HL-60/S4 (cell line): ENCODE results near the gene ODC1.

Source experiments
- in situ Hi-C: fragments of 300-500 bp; cut with MboI; formaldehyde crosslinking; loops from 2 replicates; pipeline ENCODE4 v1.14.3; 2022; ENCODE audit warnings: low sequenced_read_pairs

The ODC1 gene

DNA sequence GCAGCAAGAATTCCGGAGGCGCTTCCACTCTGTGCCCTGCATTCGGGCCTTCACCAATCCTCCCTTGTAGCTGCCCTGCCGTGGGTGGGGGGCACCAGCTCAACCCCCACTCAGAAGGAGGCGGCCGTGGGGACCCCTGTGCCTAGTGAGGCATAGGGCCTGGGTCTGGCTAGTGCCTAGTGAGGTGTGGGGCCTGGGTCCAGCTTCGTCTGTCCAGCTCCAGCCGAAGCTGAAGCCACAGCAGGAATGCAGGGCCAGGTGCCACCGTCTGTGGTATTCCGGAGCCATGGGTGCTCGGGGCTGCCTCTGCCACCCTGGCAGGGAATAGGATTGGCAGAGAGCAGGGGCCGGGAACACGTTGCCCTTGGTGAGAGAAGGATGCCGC lies 12.3 kb downstream of the ODC1 start:
- in situ Hi-C loops, result loop anchor here (25.0 kb wide), 1 partner anchor 649 kb away; no protein-coding TSS in a partner anchor

DNA sequence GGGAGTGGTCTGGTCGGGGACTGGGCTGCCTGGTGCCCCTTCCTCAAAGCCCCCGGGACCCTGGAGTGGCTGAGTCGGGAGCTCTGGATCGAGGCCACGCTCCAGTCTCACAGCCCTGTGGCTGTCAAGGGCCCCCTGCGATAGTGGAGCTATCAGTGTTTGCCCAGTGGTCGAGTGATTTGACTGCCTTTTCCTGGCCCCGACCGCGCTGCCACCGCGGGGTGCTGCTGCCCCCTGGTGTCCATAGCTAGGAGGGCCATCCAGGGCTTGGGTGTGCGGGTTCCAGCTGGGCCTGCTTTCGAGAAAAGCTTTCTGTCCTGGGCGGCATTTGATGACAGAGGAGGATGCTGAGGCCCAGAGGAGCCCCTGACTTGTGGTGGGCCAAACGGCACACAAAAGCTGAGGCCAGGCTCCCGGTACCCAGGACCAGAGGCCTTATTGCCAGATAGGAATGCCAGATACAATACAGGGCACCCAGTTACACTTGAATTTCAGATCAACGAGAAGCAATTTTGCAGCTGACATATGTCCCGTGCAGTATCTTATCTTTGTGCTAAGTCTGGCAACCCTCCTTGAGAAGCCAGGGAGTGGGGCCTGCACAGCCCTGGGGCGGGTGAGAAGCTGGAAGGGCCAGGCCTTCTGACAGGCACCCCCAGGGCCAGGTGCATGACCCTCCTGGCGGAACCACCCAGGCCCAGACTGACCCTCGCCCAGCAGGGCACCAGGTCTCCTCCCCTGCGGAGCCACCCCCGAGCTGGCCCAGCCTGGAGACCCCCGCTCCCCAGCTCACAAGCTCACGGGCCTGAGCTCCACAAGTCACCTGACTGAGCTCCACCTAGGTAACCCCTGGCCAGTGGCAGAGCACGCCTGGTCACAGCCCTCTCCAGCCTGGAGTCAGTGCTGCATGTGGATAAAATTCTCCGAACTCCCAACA lies 13.0 kb downstream of the ODC1 start:
- in situ Hi-C loops, result loop anchor here (25.0 kb wide), 1 partner anchor 648 kb away; no protein-coding TSS in a partner anchor

DNA sequence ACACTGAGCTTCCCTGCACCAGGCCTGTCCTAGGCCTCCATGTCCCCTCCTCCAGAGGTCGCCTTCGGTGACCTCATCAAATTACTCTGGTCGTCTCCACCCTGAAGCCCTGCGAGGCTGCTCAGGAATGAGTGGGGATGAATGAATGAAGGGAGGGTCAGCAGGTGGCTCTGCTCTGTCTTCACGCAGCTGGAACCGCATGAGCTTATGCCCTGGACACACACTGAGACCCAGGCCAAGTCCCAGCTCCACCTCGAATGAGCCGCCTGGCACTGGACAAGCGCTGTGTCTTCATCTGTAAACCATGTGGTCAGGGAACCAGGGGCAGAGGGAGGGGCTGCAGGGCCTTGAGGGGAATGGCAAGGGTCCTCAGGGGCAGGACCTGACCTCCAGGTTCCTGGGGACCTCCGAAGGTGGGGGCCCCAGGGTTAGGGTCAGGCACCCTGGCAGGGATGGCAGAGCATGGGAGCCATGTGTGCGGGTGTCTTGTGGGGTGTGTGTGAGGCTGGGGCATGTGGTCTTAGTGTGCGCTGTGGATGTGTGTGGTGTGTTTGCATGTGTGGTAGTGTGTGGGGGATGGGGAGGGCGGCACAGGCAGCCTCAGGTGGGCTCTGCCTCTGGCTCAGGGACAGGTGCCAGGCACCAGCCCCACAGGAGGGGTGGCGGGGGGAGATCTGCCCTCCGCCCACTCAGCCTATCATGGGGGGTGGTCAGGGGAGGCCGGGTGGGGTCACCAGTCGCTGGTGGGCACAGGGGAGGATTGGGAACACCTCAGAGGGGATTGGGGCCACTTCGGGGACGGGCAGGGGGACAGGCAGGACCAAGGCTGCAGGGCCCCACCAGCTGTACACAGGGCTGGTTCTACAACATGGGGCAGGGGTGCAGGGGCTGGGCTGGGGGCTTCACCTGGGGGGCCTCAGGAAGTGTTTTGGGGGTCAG lies 13.9 kb downstream of the ODC1 start:
- in situ Hi-C loops, result loop anchor here (25.0 kb wide), 1 partner anchor 647 kb away; no protein-coding TSS in a partner anchor

DNA sequence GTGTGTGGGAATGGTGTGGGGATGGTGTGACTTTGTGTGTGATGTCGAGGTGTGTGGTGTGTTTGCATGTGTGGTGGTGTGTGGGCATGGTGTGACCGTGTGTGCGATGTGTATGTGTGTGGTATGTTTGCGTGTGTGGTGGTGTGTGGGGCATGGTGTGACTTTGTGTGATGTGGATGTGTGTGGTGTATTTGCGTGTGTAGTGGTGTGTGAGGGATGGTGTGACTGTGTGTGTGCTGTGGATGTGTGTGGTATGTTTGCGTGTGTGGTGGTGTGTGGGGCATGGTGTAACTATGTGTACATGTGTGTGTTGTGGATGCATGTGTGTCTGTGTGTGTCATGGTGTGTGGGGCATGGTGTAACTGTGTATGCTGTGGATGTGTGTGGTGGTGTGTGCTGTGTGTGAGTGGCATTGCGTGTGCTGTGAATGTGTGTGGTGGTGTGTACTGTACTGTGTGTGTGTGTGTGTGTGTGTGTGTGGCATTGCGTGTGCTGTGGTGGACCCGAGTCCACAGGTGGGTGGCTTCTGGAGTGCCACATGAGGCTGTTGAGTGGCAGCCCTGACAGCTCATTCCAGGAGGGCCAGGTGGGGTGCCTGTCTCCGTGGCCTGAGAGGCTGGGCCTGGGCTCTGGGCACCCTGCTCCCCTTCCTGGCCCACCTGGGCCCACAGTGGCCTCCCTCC lies 14.7 kb downstream of the ODC1 start:
- in situ Hi-C loops, result loop anchor here (25.0 kb wide), 1 partner anchor 646 kb away; no protein-coding TSS in a partner anchor

DNA sequence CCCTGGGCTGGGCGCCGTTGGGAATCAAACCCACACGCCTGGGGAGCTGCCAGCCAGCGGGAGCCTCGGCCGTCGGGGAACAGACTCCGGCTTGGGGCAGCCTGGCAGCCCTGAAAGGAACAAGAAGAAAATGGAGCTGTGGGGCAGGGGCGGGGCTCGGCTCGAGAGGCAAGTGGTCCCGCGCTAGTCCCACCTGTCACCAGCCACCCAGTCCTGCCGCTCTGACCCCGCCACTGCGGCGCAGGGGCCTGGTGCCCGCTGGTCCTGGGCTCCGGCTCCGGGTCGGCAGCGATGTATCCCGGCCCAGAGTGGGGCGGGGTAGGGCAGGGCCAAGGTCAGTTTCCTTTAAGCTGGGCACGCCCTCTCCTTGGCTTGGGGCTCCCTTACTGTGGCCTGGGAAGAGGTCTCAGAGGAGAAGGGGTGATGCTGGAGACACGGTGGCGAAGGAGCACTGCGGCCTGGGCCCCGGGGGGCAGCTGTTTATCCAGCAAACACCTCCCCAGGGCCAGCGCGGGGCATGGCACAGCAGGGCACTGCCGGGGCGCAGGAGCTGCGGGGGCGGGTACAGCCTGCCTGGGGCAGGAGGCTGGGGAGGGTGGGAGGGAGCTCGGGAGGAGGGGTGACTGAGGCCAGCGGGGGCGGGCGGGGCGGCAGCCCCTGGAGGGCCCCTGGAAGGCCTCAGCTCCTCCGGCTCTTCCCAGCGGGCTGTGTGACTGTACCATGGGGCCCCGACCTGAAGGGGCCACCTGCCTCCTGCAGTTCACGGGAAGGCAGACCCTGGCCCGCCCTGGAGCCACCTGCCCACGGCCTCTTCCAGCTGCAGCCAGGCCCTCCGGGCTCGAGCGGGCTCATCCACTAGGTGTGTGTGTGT lies 15.6 kb downstream of the ODC1 start:
- in situ Hi-C loops, result loop anchor here (25.0 kb wide), 1 partner anchor 645 kb away; no protein-coding TSS in a partner anchor

DNA sequence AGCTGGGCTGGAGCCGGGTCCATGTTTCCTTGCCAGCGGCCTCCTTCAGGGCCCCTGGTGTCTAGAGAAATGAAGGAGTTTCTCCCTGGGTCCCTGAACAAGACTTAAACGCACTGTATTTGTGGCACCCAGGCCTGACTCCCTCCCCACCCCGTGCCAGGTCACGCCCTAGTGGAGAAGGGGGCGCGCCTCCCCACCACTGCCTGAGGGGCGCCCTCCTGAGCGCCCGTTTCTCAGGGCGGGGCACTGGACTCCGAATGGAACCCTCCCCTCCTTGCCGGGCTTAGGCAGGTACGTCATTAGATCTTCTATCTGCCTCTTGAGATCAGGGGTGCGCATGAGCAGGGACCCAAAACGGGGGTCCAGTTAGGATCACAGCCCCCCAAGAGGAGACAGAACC lies 16.3 kb downstream of the ODC1 start:
- in situ Hi-C loops, result loop anchor here (25.0 kb wide), 1 partner anchor 644 kb away; no protein-coding TSS in a partner anchor

DNA sequence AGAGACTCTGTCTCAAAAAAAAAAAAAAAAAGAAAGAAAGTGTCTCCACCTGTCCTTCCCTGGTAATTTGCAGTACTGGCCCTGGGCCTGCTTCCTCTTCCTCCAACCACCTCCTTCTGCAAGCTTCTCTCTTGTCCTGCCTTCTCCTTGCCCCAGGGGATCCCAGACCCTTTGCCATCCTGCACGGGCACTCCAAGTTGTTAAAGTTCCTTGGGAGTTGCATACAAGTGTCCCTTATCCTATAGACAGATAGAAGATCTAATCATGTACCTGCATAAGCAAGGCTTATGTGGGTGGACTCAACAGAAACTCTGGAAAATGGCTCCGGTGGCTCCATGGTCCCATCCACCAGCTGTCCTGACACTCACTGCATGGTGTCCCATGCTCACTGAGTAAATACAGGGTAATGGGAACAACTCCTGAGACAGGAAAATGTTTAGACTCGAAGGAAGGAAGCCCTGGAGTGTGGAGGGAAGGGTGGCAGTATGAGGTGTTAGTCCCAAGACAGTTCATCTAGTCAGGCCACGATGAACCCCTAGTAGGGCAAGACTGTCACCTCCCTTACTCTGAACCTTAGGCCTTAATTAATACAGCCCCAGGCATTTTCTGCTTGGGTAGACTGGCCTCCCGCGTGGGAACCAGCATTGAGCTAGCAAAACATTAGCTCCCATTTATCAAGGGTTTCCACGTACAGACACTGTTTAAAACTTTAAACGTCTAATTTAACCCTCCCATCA lies 17.1 kb downstream of the ODC1 start:
- in situ Hi-C loops, result loop anchor here (25.0 kb wide), 1 partner anchor 644 kb away; no protein-coding TSS in a partner anchor

DNA sequence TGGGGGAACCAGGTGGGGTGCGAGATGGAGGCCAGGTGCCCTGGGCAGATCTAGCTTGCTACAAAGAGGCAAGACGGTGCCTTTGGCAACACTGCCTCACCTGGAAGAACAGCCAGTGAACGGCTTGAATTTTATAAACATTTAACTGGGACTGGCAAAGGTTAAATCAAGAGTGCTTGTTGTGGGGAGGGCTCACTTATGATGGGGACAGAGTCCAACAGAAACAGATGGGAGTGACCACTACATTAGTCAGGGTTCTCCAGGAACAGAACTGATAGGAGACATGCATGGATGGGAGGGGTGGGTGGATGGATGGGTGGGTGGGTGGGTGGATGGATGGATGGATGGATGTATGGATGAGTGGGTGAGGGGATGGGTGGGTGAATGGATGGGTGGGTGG lies 19.2 kb downstream of the ODC1 start:
- in situ Hi-C loops, result loop anchor here (25.0 kb wide), 1 partner anchor 642 kb away; no protein-coding TSS in a partner anchor

DNA sequence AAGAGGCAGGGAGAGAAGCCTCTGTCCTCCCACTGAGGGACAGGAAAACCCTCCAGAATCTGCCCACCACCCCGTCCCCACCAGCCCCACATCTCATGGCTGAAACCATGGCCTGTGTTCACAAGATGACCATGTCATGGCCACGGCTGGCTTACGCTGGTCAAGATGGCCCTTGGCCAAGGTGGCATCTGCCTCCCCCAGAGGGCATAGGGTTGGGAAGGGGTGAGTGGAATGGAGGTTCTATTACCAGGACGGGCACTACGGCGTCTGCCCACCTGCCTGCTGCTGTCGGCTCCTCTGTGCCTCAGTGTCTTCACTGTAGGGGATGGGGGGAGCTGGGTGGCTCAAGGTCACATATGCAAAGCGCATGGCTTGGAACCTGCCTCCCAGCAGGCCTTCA lies 19.8 kb downstream of the ODC1 start:
- in situ Hi-C loops, result loop anchor here (25.0 kb wide), 1 partner anchor 641 kb away; no protein-coding TSS in a partner anchor

DNA sequence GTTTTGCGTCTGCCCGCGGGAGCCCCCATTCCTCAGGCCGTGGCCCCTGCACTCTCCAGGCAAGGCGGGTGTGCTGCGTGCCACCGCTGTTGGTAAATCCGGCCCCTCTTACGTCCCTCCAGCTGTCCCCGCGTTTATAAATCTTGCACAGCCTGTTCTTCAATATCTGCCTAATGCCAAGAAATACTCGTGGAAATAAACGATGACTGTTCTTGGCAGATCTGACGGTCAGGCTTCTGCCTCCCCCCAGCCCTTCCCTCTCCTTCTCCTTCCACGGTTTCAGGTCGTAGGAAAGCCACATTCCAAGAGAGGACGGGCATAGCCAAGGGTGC lies 20.5 kb downstream of the ODC1 start:
- in situ Hi-C loops, result loop anchor here (25.0 kb wide), 1 partner anchor 640 kb away; no protein-coding TSS in a partner anchor

DNA sequence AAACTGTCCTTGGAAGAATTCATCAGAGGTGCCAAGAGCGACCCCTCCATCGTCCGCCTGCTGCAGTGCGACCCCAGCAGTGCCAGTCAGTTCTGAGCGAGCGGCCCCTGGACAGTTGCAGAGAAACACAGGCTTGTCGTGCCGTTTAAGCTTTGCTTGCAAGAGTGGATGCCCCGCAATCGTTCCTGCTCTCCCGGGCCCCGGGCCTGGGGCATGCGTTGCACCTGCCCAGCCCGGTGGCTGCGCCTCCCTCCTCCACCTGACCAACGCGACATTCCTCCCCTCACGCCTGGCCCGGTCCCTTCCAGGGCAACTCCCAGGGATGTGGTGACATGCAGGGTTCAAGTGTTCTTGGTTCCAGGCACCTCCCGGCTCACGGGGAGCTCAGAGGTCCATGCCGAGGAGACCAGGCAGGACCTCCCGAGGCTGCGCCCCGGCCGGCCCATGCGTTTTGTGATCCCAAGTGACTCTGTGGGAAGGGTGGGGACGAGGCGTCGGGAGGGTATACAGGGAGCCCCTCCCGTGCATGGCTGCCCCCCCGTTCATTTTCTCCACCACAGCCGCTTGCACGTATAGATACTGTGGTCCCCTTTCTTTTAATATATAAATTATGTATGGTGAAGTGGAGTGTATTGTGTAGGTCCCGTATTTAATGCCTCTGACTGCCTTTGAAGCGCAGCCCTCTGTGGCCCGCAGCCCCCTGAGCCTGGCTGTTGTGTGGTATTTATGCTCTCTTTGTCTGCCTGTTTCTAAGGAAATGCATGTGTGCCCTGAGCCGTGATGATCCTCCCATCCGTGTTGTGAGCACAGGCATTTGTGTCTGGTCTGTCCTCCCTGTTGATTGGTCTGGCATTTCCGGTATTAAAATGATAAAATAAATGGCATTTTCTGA lies 21.2 kb downstream of the ODC1 start:
- in situ Hi-C loops, result loop anchor here (25.0 kb wide), 1 partner anchor 640 kb away; no protein-coding TSS in a partner anchor

DNA sequence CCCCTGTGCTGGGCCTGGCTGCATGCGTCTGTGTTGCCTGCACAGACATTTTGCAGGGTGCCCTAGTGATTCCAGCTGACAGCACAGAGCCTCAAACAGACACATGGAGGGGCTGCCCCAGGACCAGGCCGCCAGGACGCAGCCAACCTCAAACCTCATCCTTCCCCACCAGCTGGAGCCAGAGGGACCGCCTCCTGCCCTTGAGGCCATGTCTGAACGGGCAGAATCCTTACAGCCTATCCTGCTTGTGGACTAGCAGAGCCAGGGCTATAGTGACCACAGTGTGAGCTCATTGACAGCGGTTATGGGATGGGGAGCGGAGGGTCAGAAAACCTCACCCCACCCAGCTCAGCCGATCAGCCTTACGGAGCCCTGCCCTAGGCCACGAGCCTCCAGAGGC lies 22.4 kb downstream of the ODC1 start:
- in situ Hi-C loops, result loop anchor here (25.0 kb wide), 1 partner anchor 638 kb away; no protein-coding TSS in a partner anchor

DNA sequence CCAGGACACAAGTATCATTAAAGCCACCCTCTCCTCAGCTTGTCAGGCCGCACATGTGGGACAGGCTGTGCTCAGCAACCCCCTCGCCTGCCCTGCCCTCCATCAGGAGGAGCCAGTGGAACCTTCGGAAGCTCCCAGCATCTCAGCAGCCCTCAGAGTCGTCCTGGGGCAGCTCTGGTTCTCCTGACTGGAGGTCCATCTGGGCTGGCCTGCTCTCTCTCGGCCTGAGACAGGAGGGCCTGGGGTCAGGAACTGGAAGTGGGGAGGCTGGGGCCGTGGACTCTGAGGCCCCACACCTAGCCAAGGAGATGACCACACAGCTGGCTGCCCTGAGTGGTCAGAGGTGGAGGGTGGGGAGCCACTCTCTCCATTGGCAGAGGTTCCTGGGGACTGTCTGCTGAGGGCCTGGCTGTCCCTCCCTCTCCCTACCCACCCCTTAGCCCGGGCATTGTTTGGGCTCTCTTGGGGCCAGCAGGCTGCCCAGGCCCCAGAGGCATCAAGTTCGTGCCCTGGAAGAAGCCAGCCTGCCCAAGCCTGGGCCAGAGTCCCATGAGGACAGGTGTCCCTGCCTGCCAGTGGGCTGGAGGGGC lies 23.1 kb downstream of the ODC1 start:
- in situ Hi-C loops, result loop anchor here (25.0 kb wide), 1 partner anchor 638 kb away; no protein-coding TSS in a partner anchor

DNA sequence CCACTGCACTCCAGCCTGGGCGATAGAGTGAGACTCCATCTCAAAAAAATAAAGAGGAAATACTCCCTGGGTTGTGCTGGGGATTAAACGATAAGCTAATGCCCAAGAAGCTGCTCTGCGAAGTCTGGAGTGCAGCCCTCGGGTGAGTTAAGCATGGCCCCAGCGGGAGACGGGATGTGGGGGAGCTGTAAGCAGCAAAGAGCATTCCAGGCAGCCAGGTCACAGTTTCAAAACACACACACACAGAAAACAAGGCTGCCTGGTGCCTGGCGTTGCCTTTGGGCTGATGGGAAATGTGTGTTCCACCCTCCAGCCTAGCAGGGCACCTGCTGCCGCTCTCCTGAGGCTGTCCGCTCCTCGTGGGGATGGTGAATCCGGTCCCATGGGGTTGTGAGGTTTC lies 24.1 kb downstream of the ODC1 start:
- in situ Hi-C loops, result no loop called here

DNA sequence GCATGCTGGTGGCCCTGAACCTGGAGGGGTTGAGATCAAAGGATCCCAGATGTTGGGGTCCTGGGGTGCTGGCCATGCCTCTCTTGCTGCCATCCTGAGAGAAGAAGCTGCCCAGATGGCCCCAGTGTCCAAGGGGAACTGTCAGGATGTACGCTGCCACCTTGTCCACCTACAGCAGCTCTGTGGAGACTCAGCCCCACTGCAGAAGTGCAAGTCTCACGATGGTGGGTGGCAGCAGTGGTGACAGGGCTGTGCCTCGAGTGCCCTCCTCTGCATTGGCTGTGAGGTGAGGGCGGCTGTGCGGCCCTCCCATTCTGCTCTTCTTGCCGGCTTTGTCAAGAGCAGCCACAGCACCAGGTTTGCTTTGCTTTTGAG lies 24.7 kb downstream of the ODC1 start:
- in situ Hi-C loops, result no loop called here

DNA sequence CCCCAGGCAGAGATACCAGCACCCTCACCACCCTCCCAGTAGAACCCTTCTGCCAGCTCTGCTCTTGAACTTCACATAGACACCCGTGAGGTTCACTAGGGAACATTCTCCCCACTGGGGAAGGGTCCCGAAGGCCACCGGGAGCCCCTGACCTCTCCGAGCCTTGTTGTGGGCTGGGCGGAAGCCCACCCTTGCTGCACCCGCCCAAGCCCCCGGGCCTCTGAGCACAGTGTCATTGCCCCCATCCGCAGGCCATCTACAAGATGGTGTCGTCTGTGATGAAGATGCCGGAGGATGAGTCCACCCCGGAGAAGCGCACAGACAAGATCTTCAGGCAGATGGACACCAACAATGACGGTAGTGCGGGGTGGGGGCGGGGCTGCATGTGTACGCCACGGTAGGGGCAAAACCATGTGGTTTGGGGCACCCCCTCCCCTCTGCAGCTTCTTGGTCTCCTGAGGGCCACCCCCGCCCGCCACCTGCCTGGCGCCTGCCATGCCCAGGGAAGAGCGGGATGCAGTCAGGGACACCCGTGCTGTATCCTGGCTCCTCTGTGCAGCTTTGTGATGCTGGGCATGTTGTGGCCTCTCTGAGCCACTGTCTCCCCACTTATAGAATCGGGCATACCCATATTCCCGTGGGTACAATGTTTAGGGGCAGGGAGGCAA lies 25.3 kb downstream of the ODC1 start:
- in situ Hi-C loops, result no loop called here

DNA sequence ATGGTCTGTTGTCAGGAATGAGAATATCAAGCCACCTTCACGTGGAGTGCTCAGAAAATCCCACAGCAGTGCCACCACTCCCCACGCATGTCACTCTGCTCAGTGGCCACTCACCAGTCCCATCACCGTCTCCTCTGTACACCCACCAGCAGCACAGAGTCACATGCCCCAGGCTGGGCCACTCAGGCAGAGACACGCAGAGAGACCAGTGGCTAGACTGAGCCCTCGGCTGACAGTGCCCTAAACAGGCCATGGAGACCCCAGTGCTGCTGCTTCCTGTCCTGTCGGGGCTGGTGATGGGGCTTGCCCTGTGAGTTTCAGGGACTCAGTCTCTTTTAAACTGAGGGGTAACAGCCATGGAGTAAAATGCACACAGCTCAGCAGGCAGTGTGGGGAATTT lies 25.9 kb downstream of the ODC1 start:
- in situ Hi-C loops, result no loop called here
